Lung (tissue), 16 donors: ENCODE data around the gene SDHAF2. TPM values are rescaled to one million over a fixed set of nuclear protein-coding genes. Genes with fewer than 3 reads are reported as not detected.
"Not testable (repeated sequence)": the region's sequence is repeated elsewhere in the genome, so short reads cannot be mapped to it uniquely, and the experiment has no call there.

Experiments used
- ATAC-seq: fragments of 200-7000 bp; cut with Tn5 transposase; one replicate; pipeline ENCODE4 v1.9.1; 2020; ENCODE audit warnings: moderate number of reproducible peaks; ENCODE audit not compliant: insufficient read depth, low FRiP score
- DNase-seq, 3 donors: peaks; one replicate each; pipeline ENCODE4 v3.0.0-alpha.2; 2013 to 2017
- H3K27ac ChIP-seq, 2 donors: one replicate each; pipeline ENCODE4 v1.5.1; 2013; ENCODE audit warnings: mild to moderate bottlenecking in 2 of 2, moderate library complexity in 2 of 2, control low read depth in 1 of 2, inconsistent platforms in 1 of 2, low read depth in 1 of 2, low read length in 1 of 2
- H3K27me3 ChIP-seq, 3 donors: one replicate each; pipeline ENCODE4 v1.5.1; 2013; ENCODE audit warnings: low read length in 2 of 3; ENCODE audit not compliant: control insufficient read depth in 3 of 3, insufficient read depth in 3 of 3
- H3K36me3 ChIP-seq, 4 donors: one replicate each; pipeline ENCODE4 v1.5.1; 2013; ENCODE audit warnings: low read length in 4 of 4, mild to moderate bottlenecking in 1 of 4, moderate library complexity in 1 of 4; ENCODE audit not compliant: control insufficient read depth in 4 of 4, insufficient read depth in 4 of 4
- H3K4me1 ChIP-seq, 5 donors: one replicate each; pipeline ENCODE4 v1.5.1; 2013; ENCODE audit warnings: low read length in 5 of 5, mild to moderate bottlenecking in 2 of 5, moderate library complexity in 1 of 5; ENCODE audit not compliant: control insufficient read depth in 5 of 5, insufficient read depth in 5 of 5
- H3K4me3 ChIP-seq: one replicate; pipeline ENCODE4 v1.5.1; 2013; ENCODE audit warnings: mild to moderate bottlenecking, control low read depth, moderate library complexity
- H3K9ac ChIP-seq, 2 donors: one replicate each; pipeline ENCODE4 v1.5.1; 2013; ENCODE audit warnings: low read length in 2 of 2, control low read depth in 1 of 2; ENCODE audit not compliant: insufficient read depth in 1 of 2
- H3K9me3 ChIP-seq, 4 donors: one replicate each; pipeline ENCODE4 v1.5.1; 2013; ENCODE audit warnings: low read length in 3 of 4, mild to moderate bottlenecking in 1 of 4, moderate library complexity in 1 of 4; ENCODE audit not compliant: control insufficient read depth in 4 of 4, insufficient read depth in 3 of 4
- WGBS, 2 donors: extraction: QIAGEN DNeasy Blood & Tissue Kit; methylation state at CpG; one replicate each; pipeline ENCODE4 v1.1.7; 2013; 5-methylcytosine and 5-hydroxymethylcytosine counted together
- long read RNA-seq, 5 donors: transcript quantifications; one replicate each; lab custom pipeline, GENCODE V29; 2026
- polyA plus RNA-seq, 2 donors: library from polyadenylated mRNA; stranded (reverse); fragments of 200-250 nt; gene quantifications; one replicate each; pipeline ENCODE4 v1.2.1, GENCODE V29; 2013
- total RNA-seq, 2 donors: library from RNA; depleted of rRNA in 1 of 2; stranded (reverse); fragments of >200 nt in 1 of 2; gene quantifications; one replicate each; pipeline ENCODE4 v1.2.1, GENCODE V29; 2014 to 2021
- TF ChIP-seq, protein P1 (sequence below): IDR thresholded peaks from 2 replicates; pipeline ENCODE4 v1.5.1; 2012; ENCODE audit warnings: mild to moderate bottlenecking; ENCODE audit errors: control extremely low read depth, extremely low read depth
- donor health status: control.
- donor health status: control.
- donor health status: Bipolar disorder and iron deficiency.
- donor health status: healthy.
- donor health status: DM: yes; HTN: yes; CAD: no.

SDHAF2 gene
- total RNA-seq (10 to 100 TPM; 39.6 to 41.2 TPM), polyA plus RNA-seq (10 to 100 TPM; 46.6 to 53.4 TPM)
- long read RNA-seq, donor 1, transcript SDHAF2-203 (3 exons, 523 nt) = minor isoform, 5 of 40 reads
- long read RNA-seq, donor 1, transcript SDHAF2-206 (2 exons, 835 nt) = minor isoform, 9 of 40 reads
- long read RNA-seq, donor 1, transcript SDHAF2-201 (4 exons, 2,033 nt) = major isoform, 24 of 40 reads
- long read RNA-seq, donor 1, partial matches to known transcripts = 0 of 40 reads
- long read RNA-seq, donor 1, other reads (novel, unspliced or antisense) = 0 of 40 reads
- long read RNA-seq, donor 2, transcript SDHAF2-201 (4 exons, 2,033 nt) = major isoform, 9 of 21 reads
- long read RNA-seq, donor 2, partial matches to known transcripts = 5 of 21 reads
- long read RNA-seq, donor 2, other reads (novel, unspliced or antisense) = 0 of 21 reads
- long read RNA-seq, donor 3, transcript SDHAF2-206 (2 exons, 835 nt) = minor isoform, 8 of 22 reads
- long read RNA-seq, donor 3, transcript SDHAF2-201 (4 exons, 2,033 nt) = major isoform, 14 of 22 reads
- long read RNA-seq, donor 3, partial matches to known transcripts = 0 of 22 reads
- long read RNA-seq, donor 3, other reads (novel, unspliced or antisense) = 0 of 22 reads
- long read RNA-seq, donor 4, transcript SDHAF2-201 (4 exons, 2,033 nt) = major isoform, 6 of 17 reads
- long read RNA-seq, donor 4, partial matches to known transcripts = 6 of 17 reads
- long read RNA-seq, donor 4, other reads (novel, unspliced or antisense) = 0 of 17 reads
- long read RNA-seq, donor 5, transcript SDHAF2-206 (2 exons, 835 nt) = minor isoform, 11 of 49 reads
- long read RNA-seq, donor 5, transcript SDHAF2-201 (4 exons, 2,033 nt) = major isoform, 27 of 49 reads
- long read RNA-seq, donor 5, partial matches to known transcripts = 8 of 49 reads
- long read RNA-seq, donor 5, other reads (novel, unspliced or antisense) = 0 of 49 reads

DNA sequence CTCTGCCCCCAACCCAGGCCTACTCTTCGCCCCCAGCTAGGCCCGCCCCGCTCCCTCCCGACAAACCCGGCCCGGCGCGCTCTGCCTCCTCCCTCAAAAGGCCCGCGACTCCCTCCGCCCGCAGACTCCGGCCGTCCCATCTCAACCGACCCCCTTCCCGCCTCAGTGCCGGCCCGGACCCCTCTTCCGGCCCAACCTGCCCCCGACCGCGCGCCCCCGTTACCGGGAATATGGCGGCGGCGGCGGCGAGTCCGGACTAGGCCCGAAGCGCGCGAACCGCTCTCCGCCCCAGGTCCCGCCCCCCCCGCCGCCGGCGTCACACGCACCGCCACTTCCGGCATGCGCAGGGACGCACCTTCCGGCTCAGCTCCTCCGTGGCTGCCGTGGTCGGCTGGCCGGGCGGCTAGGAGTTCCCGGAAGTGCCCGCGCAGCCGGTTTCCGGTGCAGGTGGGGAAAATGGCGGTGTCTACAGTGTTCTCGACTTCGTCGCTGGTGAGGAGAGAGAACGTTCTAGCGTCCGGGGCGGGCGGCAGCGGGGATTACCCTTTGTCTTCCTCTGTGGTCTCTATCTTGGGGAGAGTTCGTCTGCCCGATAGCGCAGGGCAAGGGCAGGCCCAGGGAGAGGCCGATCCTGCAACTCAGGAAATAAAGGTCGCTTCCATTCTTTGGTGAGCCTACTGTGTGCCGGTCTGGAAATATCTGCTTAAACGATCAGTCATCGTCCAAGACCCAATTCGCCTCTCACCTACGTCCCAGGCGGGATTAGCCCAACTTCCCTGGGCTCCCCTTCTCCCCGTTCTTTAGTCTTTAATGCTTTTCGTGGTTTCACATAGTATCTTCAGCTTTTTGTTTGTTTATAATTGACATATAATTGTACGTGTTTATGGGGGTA lies at the start of gene SDHAF2, which contains the start of gene CPSF7:
Gene SDHAF2, plus strand, starts transcription at position 434 of the 892 bp plus-strand sequence. Its CDS starts 23 bp downstream, at position 457.
Gene CPSF7, minus strand, starts transcription at position 285 of the 892 bp plus-strand sequence. CDS start 740 bp downstream, outside the sequence.
- peaks cover 4 to 17% (median 7%) of the 10 kb centered on the region in 5 donors for H3K4me1 ChIP-seq
- peak; percentile 99 for ATAC-seq
- peak within 1 kb of the TSS; percentile 86 to 91 for H3K9ac ChIP-seq
- peaks cover 8 to 30% (median 23%) of the 10 kb centered on the region in 4 donors for H3K36me3 ChIP-seq
- H3K27ac ChIP-seq = peak within 1 kb of the TSS; percentile 98
- H3K9me3 ChIP-seq = no peaks in the 10 kb centered on the region
- DNase-seq = peak; percentile 95 to 97 (median 97)
- no peaks in the 10 kb centered on the region for H3K27me3 ChIP-seq
- TF ChIP-seq, protein P1, sequence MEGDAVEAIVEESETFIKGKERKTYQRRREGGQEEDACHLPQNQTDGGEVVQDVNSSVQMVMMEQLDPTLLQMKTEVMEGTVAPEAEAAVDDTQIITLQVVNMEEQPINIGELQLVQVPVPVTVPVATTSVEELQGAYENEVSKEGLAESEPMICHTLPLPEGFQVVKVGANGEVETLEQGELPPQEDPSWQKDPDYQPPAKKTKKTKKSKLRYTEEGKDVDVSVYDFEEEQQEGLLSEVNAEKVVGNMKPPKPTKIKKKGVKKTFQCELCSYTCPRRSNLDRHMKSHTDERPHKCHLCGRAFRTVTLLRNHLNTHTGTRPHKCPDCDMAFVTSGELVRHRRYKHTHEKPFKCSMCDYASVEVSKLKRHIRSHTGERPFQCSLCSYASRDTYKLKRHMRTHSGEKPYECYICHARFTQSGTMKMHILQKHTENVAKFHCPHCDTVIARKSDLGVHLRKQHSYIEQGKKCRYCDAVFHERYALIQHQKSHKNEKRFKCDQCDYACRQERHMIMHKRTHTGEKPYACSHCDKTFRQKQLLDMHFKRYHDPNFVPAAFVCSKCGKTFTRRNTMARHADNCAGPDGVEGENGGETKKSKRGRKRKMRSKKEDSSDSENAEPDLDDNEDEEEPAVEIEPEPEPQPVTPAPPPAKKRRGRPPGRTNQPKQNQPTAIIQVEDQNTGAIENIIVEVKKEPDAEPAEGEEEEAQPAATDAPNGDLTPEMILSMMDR = no peak
- WGBS, 2 donors = 1% methylated on average over 82 of the region's 82 CpGs
- H3K4me3 ChIP-seq = peak within 1 kb of the TSS; percentile 90

DNA sequence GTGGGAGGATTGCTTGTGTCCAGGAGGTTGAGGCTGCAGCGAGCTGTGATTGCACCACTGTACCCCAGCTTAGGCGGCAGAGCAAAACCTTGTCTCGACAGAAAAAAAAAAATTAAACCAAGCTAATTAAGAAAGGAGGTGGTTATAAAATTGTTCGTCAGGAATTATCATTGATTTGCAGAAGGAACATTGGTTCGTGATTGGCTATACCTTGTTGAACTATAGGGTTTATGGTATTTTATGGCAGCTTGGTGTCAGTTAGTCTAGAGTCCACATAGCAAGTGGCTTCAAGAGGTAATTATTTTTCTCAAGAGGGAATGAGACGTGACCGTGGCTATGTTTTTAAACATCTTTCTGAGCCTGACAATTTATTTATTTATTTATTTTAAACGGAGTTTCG lies 49.0 kb upstream of the SDHAF2 start:
- no peak overlapping the region for H3K27ac ChIP-seq
- no peak overlapping the region for H3K4me3 ChIP-seq
- no peaks in the 10 kb centered on the region for H3K36me3 ChIP-seq
- TF ChIP-seq, protein P1 = no peak
- H3K9ac ChIP-seq = no peak overlapping the region
- whole genome bisulfite sequencing, 2 donors = 90 to 95% methylated on average over 9 of the region's 9 CpGs
- H3K4me1 ChIP-seq = no peaks in the 10 kb centered on the region
- ATAC-seq = no peak
- no peaks in the 10 kb centered on the region for H3K27me3 ChIP-seq
- DNase-seq = no peak
- H3K9me3 ChIP-seq = no peaks in the 10 kb centered on the region

DNA sequence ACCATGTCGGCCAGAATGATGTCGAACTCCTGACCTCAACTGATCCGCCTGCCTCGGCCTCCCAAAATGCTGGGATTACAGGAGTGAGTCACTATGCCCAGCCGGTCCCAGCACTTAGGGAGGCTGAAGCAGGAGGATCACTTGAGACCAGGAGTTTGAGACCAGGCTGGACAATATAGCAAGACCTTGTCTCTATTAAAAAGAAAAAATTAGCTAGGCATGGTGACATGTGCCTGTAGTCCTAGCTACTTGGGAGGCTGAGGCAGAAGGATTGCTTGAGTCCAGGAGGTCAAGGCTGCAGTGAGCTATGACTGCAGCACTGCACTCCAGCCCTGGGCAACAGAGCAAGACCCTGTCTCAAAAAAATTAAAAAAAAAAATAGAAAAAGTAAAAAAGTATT lies 46.1 kb upstream of the SDHAF2 start:
- not testable (repeated sequence) for H3K4me3 ChIP-seq, ATAC-seq, H3K9me3 ChIP-seq, H3K27me3 ChIP-seq, H3K27ac ChIP-seq, DNase-seq, H3K9ac ChIP-seq, H3K4me1 ChIP-seq, H3K36me3 ChIP-seq
- WGBS, 2 donors = 95 to 98% methylated on average over 5 of the region's 5 CpGs
